Hematopoietic multipotent progenitor cell (in vitro differentiated cells): ENCODE results near the gene RASSF5. TPM values are rescaled to one million over a fixed set of nuclear protein-coding genes. Genes with fewer than 3 reads are reported as not detected.
"Not testable (repeated sequence)": the region's sequence is repeated elsewhere in the genome, so short reads cannot be mapped to it uniquely, and the experiment has no call there.

Experiments
- DNase-seq, 3 donors: peaks; one replicate each; pipeline ENCODE4 v3.0.0-alpha.2; 2011 to 2015; ENCODE audit warnings: low read depth in 2 of 3, low spot score in 2 of 3
- small RNA-seq: library from RNA; depleted of rRNA; stranded (forward); fragments of <200 nt; gene quantifications from one replicate; pipeline ENCODE3, GENCODE V24; 2012
- total RNA-seq: library from RNA; depleted of rRNA; stranded (reverse); fragments of >200 nt; gene quantifications from one replicate; pipeline ENCODE4 v1.2.3, GENCODE V29; 2012

The RASSF5 gene
- total RNA-seq, 1 donor: 19.1 TPM

GRCh38 chr1:206608108-206608698, 100.9 kb downstream of the RASSF5 start:
- peak in 1 of 3 donors; percentile 51 for DNase-seq

DNA sequence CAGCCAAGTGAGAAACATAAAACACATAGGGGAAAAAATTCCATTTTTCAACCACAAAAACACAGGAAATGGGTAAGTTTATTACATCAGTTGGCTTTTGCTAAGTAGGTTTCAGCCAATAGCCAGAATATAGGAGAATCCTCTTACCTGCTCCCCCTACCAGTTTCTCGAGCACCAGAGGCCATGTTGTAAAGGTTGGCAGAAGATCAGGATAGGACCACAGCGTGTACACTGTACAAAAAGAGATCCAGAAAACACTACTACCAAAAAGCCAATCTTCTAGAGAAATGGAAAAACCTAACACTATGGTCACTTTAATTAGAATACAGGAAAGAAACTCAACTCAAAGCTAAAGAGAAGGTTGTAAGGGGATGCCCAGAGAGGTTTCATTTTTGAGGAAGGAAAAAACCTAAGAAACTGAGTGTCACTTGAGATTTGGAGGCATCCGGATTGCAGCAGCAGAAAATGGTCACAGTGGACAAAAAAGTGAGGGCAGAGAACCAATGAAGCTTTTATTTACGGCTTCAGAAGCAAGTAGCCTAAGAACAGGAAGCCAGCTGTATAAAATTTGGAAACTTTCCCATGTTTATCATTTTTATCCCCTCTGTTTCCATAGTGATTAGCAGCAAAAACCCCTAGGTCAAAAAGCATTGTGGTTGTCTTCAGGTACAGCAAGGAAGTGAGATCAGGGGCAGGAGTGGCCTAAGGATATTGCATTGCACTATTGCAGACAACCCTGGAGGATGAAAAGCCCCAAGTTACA, 102.1 kb downstream of the RASSF5 start:
- DNase-seq: peak in 2 of 3 donors; percentile 54 to 85

DNA sequence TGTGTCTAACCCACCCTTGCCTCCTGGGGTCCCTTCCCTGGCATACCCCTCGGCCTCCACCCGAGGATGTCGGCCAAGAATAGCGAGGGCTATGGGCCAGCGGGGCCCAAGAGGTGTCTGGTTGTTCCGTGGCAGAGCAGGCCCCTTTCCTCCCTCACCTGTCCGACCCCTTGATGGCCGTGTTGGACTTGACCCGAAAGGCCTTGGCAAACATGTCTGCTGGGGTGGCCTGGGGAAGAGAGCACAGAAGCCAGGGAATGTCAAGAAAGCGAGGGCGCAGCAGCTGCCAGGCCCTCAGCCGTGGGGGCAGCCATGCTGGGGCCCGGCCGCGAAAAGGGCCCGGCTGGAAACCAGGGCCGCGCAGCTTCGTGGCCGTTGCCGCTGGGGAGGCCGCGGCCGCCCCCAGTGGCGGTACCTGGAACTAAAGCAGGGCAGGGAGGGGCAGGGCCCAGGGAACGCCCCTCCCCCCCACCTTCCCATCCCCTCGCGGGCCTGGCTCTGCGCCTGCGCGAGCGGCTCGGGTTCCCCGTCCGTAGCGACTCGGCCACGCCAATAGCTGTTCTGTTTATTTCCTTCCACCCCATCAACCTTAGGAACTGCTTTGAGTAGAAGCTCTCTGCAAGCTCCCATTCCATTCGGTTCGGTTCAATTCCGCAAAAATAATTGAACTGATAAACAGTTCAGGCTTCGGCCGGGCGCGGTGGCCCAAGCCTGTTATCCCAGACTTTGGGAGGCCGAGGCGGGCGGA, 105.0 kb downstream of the RASSF5 start, which contains the start of gene EIF2D:
Gene EIF2D, minus strand, starts transcription at position 337 of the 748 bp plus-strand sequence. Its CDS starts 123 bp downstream, at position 214.
- peak; percentile 90 to 94 (median 92) for DNase-seq

DNA sequence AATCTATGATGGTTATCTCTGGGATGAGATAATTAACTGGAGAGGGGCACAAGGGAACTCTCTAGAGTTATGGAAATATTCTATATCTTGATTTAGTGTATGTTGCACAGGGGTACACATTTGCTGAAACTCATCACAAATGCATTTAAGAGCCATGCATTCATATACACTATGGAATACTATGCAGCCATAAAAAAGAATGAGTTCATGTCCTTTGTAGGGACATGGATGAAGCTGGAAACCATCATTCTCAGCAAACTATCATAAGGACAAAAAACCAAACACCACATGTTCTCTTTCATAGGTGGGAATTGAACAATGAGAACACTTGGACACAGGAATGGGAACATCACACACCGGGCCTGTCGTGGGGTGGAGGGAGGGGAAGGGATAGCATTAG, 119.1 kb downstream of the RASSF5 start:
- not testable (repeated sequence) for DNase-seq

DNA sequence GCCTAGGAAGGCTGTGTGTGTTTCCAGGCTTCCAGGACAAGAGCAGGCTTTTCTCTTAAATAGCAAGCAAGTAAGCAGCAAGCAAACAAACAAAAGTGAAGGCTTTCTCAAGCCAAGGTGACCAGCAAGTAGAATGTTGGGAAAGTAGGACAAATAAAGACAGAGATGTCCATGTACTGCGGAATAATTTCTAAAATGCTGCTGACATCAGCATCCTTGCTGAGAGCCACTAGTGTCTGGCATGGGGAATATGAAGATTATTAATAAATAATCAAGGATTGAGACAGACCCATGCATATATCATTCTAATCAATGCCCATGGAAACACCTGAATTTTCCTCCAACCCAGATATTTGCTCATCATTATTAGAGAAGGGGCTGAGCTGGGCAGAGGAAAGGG, 121.6 kb downstream of the RASSF5 start:
- DNase-seq: no peak

- peak in 2 of 3 donors; percentile 83 to 90 for DNase-seq
These were observed 123.8 kb downstream of the RASSF5 start for GRCh38 chr1:206631085-206631509.

- peak in 1 of 3 donors; percentile 18 for DNase-seq
These were observed 126.4 kb downstream of the RASSF5 start for GRCh38 chr1:206633708-206634121.

- peak; percentile 35 to 77 (median 75) for DNase-seq
These were observed 127.2 kb downstream of the RASSF5 start for GRCh38 chr1:206634365-206635079.

- peak; percentile 74 to 90 (median 88) for DNase-seq
These were observed 128.0 kb downstream of the RASSF5 start, which contains the start of gene DYRK3 for GRCh38 chr1:206635080-206635977. Gene DYRK3, plus strand, starts transcription at chr1:206635536. Its CDS starts 168 bp downstream, at chr1:206635704.

GRCh38 chr1:206635978-206636345, 128.6 kb downstream of the RASSF5 start:
- no peak for DNase-seq

GRCh38 chr1:206636671-206637070, 129.3 kb downstream of the RASSF5 start:
- DNase-seq: no peak

GRCh38 chr1:206637605-206638004, 130.3 kb downstream of the RASSF5 start:
- DNase-seq: no peak

Small RNAs within 50 kb of the gene (small RNA-seq; reads per million reads assigned to genes)
- gene MIR6769B: not detected

Other genes starting within 250 kb of the RASSF5 start
- gene IKBKE, start 37.1 kb upstream of the RASSF5 start, total RNA-seq: 29.4 TPM
- 75.4 TPM for gene EIF2D, start 104.9 kb downstream of the RASSF5 start, total RNA-seq
- 11.0 TPM for gene DYRK3, start 128.0 kb downstream of the RASSF5 start, total RNA-seq
- gene MAPKAPK2, start 177.4 kb downstream of the RASSF5 start, total RNA-seq: 56.3 TPM